A673 (cell line): ENCODE data around the gene OTUD6A. TPM values are rescaled to one million over a fixed set of nuclear protein-coding genes. Genes with fewer than 3 reads are reported as not detected.

Experiments
- BruUV-seq: library from RNA; stranded (reverse); fragments of 400-500 nt; replicated peaks from 2 replicates; lab custom pipeline; 2021; lab: Mats Ljungman, UMichigan
- CTCF ChIA-PET: fragments of 300-600 bp; sonication (Branson Sonifier 250); formaldehyde crosslinking; loops from one replicate; lab custom pipeline; 2022; ENCODE audit warnings: antibody characterized with exemption; lab: Charles Lee
- POLR2A ChIA-PET: fragments of 300-600 bp; sonication (Branson Sonifier 250); formaldehyde crosslinking; loops from one replicate; lab custom pipeline; 2022; ENCODE audit warnings: antibody characterized with exemption; ENCODE audit not compliant: low non-redundant PET; lab: Charles Lee
- DNase-seq: peaks from one replicate; pipeline ENCODE4 v3.0.0-alpha.2; 2015; ENCODE audit warnings: low spot score
- H3K27ac ChIP-seq: fragments of 200-600 bp; sonication (generic); 2 replicates; pipeline ENCODE4 v1.5.1; 2016; ENCODE audit warnings: mixed run types, low read depth, mild to moderate bottlenecking, mixed read lengths, antibody characterized with exemption, low read length; ENCODE audit not compliant: poor library complexity, severe bottlenecking
- H3K27me3 ChIP-seq: fragments of 200-600 bp; sonication (generic); replicated peaks from 2 replicates; pipeline ENCODE4 v1.6.1; 2017; ENCODE audit warnings: mixed run types, low read depth, mild to moderate bottlenecking, mixed read lengths, antibody characterized with exemption, low read length; ENCODE audit not compliant: insufficient read depth, poor library complexity
- H3K36me3 ChIP-seq: fragments of 200-600 bp; sonication (generic); 2 replicates; pipeline ENCODE4 v1.6.1; 2016; ENCODE audit warnings: mixed run types, mild to moderate bottlenecking, mixed read lengths, antibody characterized with exemption, low read length; ENCODE audit not compliant: insufficient read depth, poor library complexity, severe bottlenecking
- H3K4me1 ChIP-seq: fragments of 200-600 bp; sonication (generic); 2 replicates; pipeline ENCODE4 v1.6.1; 2017; ENCODE audit warnings: mixed run types, mild to moderate bottlenecking, mixed read lengths, antibody characterized with exemption, low read length; ENCODE audit not compliant: insufficient read depth, poor library complexity, severe bottlenecking
- H3K4me3 ChIP-seq: fragments of 200-600 bp; sonication (generic); 2 replicates; pipeline ENCODE4 v1.5.1; 2016; ENCODE audit warnings: low read depth, mixed run types, mild to moderate bottlenecking, mixed read lengths, low read length; ENCODE audit not compliant: poor library complexity, severe bottlenecking
- H3K9me3 ChIP-seq: fragments of 200-600 bp; sonication (generic); 2 replicates; pipeline ENCODE4 v1.6.1; 2016; ENCODE audit warnings: mixed run types, low read depth, mild to moderate bottlenecking, mixed read lengths, antibody characterized with exemption, low read length; ENCODE audit not compliant: poor library complexity, severe bottlenecking
- CTCF ChIP-seq: fragments of 300-800, 200-600 bp; sonication (generic); conservative IDR thresholded peaks from 2 replicates; pipeline ENCODE4 v1.5.1; 2017; ENCODE audit warnings: low read depth, mild to moderate bottlenecking, antibody characterized with exemption, low read length, moderate library complexity, mixed read lengths
- EZH2 ChIP-seq: fragments of 200-600 bp; sonication (generic); IDR thresholded peaks from 2 replicates; pipeline ENCODE4 v1.6.1; 2017; ENCODE audit warnings: borderline replicate concordance, low read depth, mild to moderate bottlenecking, mixed read lengths, antibody characterized with exemption, low read length; ENCODE audit not compliant: poor library complexity, severe bottlenecking
- intact Hi-C: fragments of 100-400 bp; cut with micrococcal nuclease; formaldehyde crosslinking; loops from one replicate; pipeline ENCODE4 v1.10.0; 2022; ENCODE audit not compliant: unreplicated experiment
- total RNA-seq: library from RNA; stranded (reverse); gene quantifications from 2 replicates; pipeline ENCODE4 v1.2.3, GENCODE V29; 2021

The OTUD6A gene
- total RNA-seq, 1 experiment from 2014 or later = not detected

- BruUV-seq = no TSS peak
- Histone ChIP-seq H3K27me3 (no peaks in the 10 kb centered on the region), H3K4me1 (no peaks in the 10 kb centered on the region), H3K9me3 (no peaks in the 10 kb centered on the region), H3K27ac (no peak overlapping the region), H3K36me3 (no peaks in the 10 kb centered on the region), H3K4me3 (no peak overlapping the region)
- CTCF ChIA-PET = no interaction called here
- no peak for DNase-seq
- intact Hi-C loops = loop anchor here (10.0 kb wide), 1 partner anchor 610 kb away; no protein-coding TSS in a partner anchor
- POLR2A ChIA-PET = no interaction called here
- TF ChIP-seq EZH2 (no peak), CTCF (no peak)
Measured at GRCh38 chrX:70034646-70035045, 27.6 kb upstream of the OTUD6A start.

GRCh38 chrX:70038515-70038914 lies 23.7 kb upstream of the OTUD6A start:
- intact Hi-C loops = loop anchor here (10.0 kb wide), 1 partner anchor 614 kb away; no protein-coding TSS in a partner anchor
- no peaks in the 10 kb centered on the region for H3K27me3 ChIP-seq
- ChIA-PET CTCF (no interaction called here), POLR2A (no interaction called here)
- no peaks in the 10 kb centered on the region for H3K4me1 ChIP-seq
- no peak for DNase-seq
- H3K27ac ChIP-seq = no peak overlapping the region
- BruUV-seq = no TSS peak
- no peak for TF ChIP-seq EZH2
- no peak for TF ChIP-seq CTCF
- H3K9me3 ChIP-seq = no peaks in the 10 kb centered on the region
- H3K36me3 ChIP-seq = no peaks in the 10 kb centered on the region
- no peak overlapping the region for H3K4me3 ChIP-seq

- intact Hi-C loops = loop anchor here (10.0 kb wide), 1 partner anchor 614 kb away; no protein-coding TSS in a partner anchor
- no peak for DNase-seq
- POLR2A ChIA-PET = no interaction called here
- no peak overlapping the region for H3K4me3 ChIP-seq
- no peak overlapping the region for H3K27ac ChIP-seq
- TF ChIP-seq EZH2 (no peak), CTCF (no peak)
- no peaks in the 10 kb centered on the region for H3K27me3 ChIP-seq
- H3K4me1 ChIP-seq = no peaks in the 10 kb centered on the region
- no TSS peak for BruUV-seq
- no peaks in the 10 kb centered on the region for H3K9me3 ChIP-seq
- CTCF ChIA-PET = interaction anchor here (0.6 kb wide), 2 partner anchors 563 to 615 kb away, joined by 3 to 10 read pairs; no protein-coding TSS in a partner anchor
- H3K36me3 ChIP-seq = no peaks in the 10 kb centered on the region
Measured at GRCh38 chrX:70038951-70039350, 23.3 kb upstream of the OTUD6A start.
